NCI-H146 (cell line): Measurements from ENCODE around the gene MED9.
"Not testable (repeated sequence)": the region's sequence is repeated elsewhere in the genome, so short reads cannot be mapped to it uniquely, and the experiment has no call there.

Experiments
- DNase-seq: peaks from one replicate; lab custom pipeline; 2025; lab: John Stamatoyannopoulos, UW

MED9 gene, protein sequence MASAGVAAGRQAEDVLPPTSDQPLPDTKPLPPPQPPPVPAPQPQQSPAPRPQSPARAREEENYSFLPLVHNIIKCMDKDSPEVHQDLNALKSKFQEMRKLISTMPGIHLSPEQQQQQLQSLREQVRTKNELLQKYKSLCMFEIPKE

DNA sequence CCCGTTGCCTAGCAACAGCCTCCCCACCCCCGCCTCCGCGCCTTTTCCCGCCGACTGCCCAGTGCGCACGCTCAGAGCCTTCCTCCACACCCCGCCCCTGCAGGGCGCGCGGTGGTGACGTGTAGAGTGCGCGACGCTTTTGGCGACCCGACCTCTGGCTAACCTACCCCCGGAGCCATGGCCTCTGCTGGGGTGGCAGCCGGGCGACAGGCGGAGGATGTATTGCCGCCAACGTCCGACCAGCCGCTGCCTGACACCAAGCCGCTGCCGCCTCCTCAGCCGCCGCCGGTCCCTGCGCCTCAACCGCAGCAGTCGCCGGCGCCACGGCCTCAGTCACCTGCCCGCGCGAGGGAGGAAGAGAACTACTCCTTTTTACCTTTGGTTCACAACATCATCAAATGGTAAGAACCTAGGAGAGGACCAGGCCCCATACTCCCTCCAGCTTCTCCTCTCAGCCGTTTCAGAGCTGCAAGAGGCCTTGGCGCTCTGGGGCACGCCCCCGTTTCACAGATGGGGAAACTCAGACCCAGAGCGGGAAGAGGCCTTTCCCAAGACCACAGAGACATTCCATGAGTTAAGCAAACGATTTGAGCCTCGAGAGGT is at the start of gene MED9:
Gene MED9 (plus strand): TSS at position 136 of the 603 bp plus-strand sequence. CDS start 42 bp downstream, at position 178.
- DNase-seq: peak; percentile 94

DNA sequence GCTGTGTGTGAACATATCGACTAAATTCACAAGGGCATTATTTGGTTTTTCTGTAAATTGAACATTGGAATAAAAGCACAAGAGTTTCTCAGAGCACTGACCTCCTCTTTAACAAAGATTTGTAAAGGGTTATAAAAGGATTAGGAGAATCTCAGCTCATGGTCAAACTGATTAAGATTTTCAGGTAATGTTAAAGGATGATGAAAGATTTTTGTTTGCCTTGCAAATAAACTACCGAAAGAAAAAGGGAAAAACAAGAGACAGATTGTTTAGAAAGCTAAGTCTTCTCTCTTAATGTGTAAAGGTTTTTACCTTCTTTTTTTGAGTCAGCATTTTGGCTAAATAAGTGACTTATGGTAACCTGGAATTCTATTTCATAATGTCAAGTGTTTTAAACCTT is 47.6 kb upstream of the MED9 start:
- no peak for DNase-seq

DNA sequence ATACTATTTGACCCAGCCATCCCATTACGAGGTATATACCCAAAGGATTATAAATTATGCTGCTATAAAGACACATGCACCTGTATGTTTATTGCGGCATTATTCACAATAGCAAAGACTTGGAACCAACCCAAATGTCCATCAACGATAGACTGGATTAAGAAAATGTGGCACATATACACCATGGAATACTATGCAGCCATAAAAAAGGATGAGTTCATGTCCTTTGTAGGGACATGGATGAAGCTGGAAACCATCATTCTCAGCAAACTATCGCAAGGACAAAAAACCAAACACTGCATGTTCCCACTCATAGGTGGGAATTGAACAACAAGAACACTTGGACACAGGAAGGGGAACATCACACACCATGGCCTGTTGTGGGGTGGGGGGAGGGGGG is 45.9 kb upstream of the MED9 start:
- DNase-seq: not testable (repeated sequence)

DNA sequence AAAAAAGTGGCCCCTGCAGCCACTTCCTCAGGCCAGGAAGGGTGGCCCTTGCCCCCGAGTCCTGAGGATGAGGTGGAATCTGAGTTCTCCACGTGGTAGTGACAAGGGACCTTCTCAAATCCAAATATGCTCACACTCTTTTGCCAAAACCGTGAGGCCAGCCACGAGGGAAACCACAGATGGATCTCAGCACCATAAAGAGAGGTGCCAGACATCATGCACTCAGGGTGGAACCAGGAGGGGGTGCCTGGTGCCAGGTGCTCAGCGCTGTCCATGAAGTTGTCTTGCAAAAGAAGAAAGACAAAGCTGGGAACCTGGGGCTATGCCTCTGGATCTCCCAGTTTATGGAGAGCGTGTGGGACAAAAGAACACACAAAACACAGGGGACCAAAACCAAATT is 45.2 kb upstream of the MED9 start:
- DNase-seq: no peak

DNA sequence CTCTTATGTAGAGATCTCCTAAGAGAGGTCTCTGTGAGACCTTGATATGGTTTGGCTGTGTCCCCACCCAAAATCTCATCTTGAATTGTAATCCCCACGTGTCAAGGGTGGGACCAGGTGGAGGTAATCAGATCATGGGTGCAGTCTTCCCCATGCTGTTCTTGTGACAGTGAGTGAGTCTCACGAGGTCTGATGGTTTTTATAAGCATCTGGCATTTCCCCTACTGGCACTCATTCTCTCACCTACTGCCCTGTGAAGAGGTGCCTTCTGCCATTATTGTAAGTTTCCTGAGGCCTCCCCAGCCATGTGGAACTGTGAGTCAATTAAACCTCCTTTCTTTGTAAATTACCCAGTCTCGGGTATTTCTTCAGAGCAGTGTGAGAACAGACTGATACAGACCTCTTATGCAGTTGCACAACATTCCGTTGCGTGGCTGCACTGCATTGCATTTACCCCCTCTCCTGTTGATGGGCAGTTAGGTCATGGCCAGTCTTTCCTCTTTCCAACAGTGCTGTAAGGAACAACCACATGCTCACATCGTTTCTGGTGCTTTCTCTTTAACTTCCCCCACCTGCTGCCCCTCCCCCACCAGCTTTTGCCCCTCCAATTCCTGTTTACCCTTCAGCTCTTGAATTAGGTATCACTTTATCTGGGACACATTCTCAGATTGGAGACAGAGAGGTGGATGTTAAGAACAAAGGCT is 43.6 kb upstream of the MED9 start:
- DNase-seq: no peak

DNA sequence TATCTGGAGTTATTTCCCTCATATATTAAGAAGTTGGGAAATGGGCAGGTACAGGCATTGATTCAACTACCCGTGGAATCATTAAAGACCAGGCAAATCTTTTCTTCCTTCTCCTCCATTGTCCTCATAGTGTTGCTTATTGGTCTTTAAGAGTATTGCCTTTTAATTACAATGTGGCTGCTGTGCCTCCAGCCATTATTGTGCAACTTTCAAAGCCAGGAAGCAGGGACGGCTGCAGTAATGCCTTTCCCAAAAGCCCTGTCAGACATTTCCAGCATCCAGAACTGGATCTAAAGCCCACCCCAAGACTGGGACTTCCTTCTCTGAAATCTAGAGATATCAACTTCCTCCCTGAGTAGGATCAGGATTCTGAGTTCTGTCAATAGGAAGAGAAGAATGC is 42.3 kb upstream of the MED9 start:
- DNase-seq: no peak

DNA sequence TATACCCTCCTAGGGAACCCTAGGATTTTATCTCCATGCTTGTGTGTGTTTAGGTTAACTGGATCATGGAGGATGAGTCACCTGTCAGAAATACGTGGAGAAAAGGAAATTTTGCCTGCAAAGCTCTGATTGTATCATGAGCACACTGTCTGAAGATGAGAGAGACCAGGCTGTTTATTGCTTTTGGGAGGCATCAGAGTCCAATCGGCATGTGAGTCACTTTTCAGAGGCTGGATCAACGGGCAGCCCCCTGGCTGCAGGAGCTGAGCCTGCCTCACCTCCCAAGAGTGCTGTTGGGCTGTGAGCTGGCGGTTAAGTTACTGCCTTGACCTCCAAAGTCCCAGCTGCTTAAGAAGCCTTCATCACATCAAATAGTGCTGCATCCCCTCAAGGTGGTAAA is 41.5 kb upstream of the MED9 start:
- DNase-seq: no peak

DNA sequence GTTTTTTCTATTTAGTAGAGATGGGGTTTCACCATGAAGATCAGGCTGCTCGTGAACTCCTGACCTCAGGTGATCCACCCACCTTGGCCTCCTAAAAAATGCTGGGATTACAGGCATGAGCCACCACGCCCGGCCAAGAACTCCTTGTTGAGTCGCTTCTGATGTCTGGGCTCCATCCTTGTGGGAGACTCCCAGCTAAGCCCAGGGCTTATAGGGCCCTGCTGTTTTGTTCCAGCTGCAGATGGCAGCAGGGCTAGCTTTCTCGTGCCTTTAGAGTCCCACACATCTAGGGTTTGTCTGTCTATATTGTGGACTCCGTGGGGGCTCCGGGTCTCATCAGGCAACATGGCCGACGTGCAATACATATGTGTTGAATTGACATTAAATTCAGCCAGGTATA is 39.3 kb upstream of the MED9 start:
- no peak for DNase-seq

DNA sequence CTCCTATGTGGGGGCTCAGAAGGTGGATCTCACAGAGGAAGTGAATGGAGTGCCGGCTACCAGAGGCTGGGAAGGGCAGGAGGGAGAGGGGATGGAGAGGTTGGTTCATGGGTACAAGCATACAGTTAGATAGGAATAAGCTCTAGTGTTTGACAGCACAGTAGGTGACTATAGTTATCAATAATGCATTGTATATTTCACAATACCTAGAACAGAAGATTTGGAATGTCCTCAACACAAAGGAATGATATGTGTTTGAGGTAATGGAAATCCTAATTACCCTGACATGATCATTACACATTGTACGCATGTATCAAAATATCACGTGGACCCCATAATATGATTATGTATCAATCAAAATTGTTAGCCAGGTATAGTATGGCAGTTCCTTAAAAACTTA is 38.9 kb upstream of the MED9 start:
- DNase-seq: no peak

DNA sequence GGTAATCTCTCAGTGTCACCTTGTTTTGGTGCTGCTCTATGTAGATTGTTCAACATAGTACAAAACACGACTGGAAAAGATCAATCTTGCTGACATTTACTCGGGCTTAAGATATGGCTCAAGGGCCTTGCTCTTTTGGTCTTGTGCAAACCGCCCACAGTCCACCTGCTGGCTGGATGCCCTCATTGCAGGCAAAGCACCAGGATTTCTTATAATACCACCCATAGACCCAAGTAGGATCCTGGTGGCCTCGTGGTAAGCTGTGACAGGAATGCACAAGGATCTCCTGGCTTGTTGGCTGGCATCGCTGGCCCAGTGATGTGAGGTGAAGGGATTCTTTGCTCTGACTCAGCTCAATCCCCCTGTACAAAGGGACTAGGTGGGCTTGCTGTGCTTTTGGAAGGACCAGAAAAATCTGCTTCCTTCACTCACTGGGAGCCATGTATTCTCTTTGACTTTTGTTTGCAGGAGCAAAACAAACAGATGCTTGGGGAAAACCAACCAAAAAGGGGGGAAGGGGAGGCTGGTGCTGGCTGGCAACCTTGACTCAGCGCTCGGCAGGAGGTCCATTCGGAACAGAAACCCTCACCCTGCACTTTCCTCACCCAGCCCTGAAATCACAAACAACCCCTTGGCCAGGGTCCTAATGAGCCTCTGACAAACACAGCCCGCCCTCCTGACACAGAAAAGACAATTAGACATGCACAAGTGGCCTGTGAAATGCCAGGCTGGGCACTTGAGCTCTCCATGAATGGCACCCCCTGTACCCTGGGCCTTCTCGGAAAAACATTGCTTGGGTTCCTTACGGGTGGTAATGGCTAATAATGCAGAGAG is 36.6 kb upstream of the MED9 start:
- DNase-seq: peak; percentile 80

DNA sequence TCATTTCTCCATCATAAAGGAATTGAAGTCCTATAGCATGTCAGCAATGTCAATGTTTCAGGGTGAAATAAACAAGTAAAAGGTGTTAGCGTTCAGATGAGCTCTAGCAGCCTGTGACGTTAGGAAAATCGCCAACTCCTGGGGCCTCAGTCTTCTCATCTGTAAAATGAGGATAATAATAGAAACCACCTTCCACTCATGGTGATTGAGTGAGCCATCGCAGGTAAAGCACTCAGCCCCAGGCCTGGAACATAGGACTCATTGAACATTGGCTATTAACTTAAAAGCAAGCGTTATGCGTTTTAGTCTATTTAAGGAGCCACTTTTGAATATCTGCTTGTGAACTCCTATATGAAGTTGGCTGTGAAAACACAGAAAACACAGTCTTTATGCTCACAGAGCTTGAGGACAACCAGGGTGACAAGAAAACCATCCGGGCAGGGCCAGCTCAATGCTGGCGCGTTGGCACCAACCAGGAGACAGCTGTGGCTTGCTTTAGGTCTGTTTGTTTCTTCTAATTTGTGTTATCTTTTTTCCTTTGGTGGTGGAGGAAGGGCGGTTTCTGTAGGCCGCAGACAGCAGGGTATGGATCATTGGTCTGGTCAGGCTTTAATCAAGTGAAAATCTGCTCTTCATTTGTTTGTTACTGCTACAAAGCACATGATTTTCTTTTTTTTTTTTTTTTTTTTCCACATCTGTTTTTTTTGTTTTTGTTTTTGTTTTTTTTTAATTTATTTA is 35.7 kb upstream of the MED9 start:
- no peak for DNase-seq

DNA sequence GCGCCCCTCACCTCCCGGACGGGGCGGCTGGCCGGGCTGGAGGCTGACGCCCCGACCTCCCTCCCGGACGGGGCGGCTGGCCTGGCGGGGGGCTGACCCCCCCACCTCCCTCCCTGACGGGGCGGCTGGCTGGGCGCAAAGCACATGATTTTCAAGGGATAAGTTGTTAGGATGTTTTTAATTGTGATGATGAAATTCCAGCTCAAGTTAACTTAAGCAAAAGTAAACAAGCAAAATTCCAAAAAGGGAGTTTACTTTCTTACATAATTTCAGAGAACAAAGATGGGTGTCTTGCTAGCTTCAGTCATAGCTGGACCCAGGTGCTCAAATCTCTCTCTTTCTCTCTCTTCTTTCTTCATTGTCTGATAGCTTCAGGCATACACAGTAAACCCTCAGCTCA is 33.6 kb upstream of the MED9 start:
- no peak for DNase-seq

DNA sequence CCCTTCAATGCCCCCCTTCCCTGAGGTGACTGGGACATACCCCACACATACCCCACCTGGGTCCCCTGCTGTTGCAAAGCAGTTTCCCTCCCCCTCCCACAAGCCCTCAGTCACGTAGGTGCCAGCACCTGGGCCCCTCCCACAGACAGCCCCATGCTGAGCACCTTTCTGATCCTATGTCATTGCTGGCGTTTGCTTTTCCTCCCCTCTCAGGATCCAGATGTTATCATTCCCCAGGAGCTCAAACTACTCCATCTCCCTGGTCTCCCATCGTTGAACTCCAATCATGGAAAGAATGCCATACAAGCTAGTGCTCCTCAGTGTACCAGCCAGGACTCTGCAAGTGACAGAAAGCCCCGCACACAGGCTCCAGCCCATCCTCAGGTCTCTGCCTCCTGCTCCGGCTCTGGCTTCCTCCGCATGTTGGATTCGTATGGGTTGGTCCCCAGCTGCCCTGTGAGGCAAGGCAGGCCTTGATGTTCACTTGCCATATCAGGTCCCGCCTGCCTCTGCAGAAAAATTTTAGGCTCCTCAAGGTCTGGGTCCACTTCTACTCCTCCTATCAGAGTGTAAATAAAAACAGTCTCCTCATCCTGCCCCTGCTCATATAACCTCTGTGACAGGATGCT is 31.4 kb upstream of the MED9 start:
- DNase-seq: no peak

DNA sequence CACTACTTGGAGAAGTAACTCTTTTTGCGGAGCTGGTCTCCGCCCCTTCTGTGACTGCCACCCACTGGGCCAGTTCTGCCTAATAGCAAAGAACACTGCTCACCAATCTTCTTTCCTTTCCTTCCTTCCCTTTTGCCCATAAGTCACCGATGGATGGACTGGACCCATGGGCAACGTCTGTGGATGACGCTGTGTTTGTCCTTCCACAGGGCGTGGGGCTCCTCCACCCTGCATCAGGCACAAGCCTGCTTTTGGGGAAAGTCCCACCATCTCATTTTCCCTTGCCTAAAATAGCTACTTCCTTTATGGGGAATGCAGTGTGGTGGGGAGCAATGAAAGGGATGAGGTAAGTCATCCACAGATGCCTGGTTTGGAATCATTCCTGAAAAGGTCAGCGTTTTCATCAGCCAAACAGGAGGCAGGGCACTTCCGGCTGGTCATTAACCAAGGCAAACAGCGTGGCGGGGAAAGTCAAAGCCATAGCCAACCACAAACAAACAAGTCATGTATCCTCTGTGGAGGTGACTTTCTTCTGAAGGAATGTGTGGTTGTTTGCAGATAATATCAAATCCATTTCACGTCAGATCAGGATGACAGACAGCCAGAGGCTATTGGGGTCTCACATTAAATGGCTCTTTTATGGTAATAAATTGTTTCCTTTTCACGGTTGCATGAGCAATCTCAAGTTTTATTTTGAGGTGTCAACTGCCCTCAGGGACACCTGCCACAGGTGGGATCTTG is 30.7 kb upstream of the MED9 start:
- peak; percentile 60 for DNase-seq

DNA sequence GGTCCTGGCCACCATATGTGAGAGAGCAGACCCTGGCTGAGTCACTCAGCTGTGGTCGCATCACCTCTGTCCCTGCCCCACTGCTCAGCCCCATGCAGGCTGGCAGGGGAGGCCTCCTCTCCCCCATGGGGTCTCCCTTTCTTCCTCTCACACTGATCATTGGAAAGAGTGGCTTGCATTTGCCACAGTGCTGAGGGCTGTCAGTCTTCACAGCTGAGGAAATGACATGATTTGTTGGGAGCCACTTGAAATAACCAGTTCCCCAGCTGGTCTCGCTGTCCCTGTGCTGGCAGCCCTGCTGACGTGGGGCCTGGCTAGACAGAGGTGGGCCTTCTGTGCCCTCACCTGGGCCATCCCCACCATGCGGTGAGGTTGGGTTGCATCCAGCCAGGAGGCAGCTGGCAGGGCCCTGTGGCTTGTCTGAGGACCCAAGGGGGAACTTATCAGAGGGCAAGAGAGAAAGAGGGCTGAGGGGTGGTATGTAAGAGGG is 30.1 kb upstream of the MED9 start:
- no peak for DNase-seq

DNA sequence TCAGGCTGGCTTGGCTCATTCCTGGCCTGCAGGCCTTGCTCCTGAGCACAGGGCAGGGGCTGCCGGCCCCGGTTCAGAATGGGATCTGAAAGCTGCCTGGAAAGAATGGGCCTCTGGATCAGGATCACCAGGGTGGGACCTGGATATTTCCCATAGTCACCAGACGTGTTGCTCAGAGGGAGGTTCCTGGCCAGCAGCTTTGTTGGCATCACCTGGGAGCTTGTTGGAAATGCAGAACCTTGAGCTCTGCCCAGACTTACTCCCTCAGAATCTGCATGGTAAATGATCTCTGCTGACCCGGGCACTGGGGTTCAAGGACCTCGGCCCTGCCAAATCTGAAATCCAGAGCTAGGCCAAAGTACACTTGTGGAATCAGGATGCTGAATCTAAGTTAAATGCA is 29.5 kb upstream of the MED9 start:
- no peak for DNase-seq

DNA sequence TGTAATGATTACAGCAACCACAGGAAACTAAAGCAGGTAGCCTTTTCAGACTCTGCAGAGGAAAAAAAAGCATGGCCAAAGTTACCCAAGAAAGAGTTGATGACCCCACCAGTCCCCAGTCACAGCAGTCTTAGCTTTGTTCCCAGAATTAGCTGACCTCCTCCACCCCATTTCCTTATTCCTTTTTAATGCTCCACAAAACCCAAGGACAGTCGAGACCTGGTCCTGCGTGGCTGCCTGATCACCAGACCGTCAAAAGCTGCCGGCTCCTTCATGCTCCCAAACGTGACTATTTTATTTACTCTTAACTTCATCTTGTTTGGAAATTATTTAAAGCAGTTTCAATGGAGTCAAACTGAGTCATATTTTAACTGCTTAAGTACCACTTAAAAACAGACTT is 28.7 kb upstream of the MED9 start:
- DNase-seq: no peak

DNA sequence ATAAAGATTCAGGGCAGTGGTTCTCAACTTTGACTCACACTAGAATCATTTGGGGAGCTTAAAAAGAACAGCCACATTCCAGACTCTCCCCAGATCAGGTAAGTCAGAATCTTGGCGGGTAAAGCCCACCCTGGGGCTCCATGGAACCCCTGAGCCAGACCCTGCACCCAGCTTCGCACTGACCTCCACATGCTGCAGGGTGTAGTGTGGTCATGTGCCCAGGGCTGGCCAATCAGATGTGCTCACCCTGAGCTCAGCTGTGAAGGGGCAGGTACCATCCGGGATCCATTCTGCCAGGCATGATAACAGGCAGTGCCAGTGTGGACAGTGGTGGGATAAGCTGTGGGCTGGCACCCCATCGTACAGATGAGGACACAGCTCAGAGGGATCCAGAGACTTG is 28.1 kb upstream of the MED9 start:
- DNase-seq: no peak

DNA sequence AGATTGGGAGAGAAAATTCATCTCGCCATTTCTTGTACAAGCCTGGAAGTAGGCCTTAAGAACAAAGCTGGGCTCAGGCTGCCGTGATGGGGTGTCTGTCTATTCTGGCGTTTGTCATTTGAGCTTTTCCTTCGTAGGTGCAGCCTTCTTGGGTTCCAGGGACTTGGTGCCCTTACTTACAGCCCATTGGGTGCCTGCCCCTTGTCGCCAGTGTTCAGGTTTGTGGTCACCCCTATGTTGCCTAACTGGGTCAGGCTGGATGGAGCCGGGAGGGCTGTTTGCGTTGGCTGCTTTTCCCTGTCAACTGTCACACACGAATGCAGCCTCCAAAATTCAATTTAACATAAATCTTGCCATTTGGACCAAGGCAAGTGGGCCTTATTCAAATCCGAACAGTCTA is 23.7 kb upstream of the MED9 start:
- no peak for DNase-seq

DNA sequence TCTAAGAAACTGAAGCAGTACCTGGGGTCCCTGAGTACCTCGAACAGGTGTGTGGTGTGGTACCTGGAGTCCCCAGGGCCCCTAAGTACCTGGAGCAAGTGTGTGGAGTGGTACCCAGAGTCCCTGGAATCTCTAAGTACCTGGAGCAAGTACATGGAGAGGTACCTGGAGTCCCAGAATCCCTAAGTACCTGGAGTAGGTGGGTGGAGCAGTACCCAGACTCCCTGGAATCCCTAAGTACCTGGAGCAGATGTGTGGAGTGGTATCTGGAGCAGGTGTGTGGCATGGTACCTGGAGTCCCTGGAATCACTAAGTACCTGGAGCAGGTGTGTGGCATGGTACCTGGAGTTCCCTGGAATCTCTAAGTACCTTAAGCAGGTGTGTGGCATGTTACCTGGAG is 22.5 kb upstream of the MED9 start:
- no peak for DNase-seq

DNA sequence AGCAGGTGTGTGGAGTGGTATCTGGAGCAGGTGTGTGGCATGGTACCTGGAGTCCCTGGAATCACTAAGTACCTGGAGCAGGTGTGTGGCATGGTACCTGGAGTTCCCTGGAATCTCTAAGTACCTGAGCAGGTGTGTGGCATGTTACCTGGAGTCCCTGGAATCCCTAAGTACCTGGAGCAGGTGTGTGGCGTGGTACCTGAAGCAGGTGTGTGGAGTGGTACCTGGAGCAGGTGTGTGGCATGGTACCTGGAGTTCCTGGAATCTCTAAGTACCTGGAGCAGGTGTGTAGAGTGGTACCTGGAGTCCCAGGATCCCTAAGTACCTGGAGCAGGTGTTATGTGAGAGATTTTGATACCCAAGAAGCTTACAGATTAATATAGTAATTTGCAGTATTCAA is 22.1 kb upstream of the MED9 start:
- peak; percentile 21 for DNase-seq
